HEK293 (cell line): ENCODE data around the gene ELFN1.
A peak's percentile ranks its signal among the peaks of the same experiment; 100 is the strongest.

Source experiments
- CTCF ChIA-PET: fragments of 350-600 bp; formaldehyde crosslinking; extraction: SDS; loops from one replicate; lab custom pipeline; 2021; ENCODE audit warnings: antibody characterized with exemption; lab: Yijun Ruan, JAX
- POLR2A ChIA-PET: fragments of 300-600 bp; formaldehyde crosslinking; extraction: SDS; loops from one replicate; lab custom pipeline; 2020; ENCODE audit warnings: antibody characterized with exemption, inconsistent platforms; lab: Yijun Ruan, JAX
- H3K27ac ChIP-seq: fragments of 200-500 bp; sonication (Bioruptor generic); 2 replicates; pipeline ENCODE4 v1.5.1; 2014; ENCODE audit warnings: low read depth, low read length, control low read depth, inconsistent platforms; ENCODE audit errors: extremely low read depth
- H3K36me3 ChIP-seq, 2 experiments: fragments of 200-500 bp in 1 of 2; sonication (Bioruptor generic) in 1 of 2; 1 replicate in 1 of 2; 2 replicates in 1 of 2; pipeline ENCODE4 v1.5.1; 2014 to 2017; ENCODE audit warnings: inconsistent platforms in 2 of 2, low read length in 2 of 2; ENCODE audit not compliant: control insufficient read depth in 2 of 2, insufficient read depth in 1 of 2
- H3K4me1 ChIP-seq: fragments of 200-500 bp; sonication (Bioruptor generic); 2 replicates; pipeline ENCODE4 v1.5.1; 2014; ENCODE audit warnings: mild to moderate bottlenecking, low read length, inconsistent platforms; ENCODE audit not compliant: control insufficient read depth, insufficient read depth
- H3K4me3 ChIP-seq: 2 replicates; pipeline ENCODE4 v1.5.1; 2011; ENCODE audit warnings: low read depth, mild to moderate bottlenecking, control low read depth, low read length, moderate library complexity
- H3K9me3 ChIP-seq: fragments of 200-500 bp; sonication (Bioruptor generic); 2 replicates; pipeline ENCODE4 v1.5.1; 2014; ENCODE audit warnings: low read depth, low read length, inconsistent platforms; ENCODE audit not compliant: control insufficient read depth, insufficient read depth
- PRDM1 ChIP-seq: fragments of 450-650 bp; formaldehyde crosslinking; IDR thresholded peaks from 2 replicates; pipeline ENCODE4; 2016; ENCODE audit warnings: missing biosample characterization, missing genetic modification characterization
- SALL2 ChIP-seq: fragments of 450-650 bp; formaldehyde crosslinking; IDR thresholded peaks from 2 replicates; pipeline ENCODE4 v1.5.0; 2017; ENCODE audit warnings: missing biosample characterization, mild to moderate bottlenecking, missing genetic modification characterization, borderline replicate concordance
- ZBTB8A ChIP-seq: fragments of 450-650 bp; formaldehyde crosslinking; IDR thresholded peaks from 2 replicates; pipeline ENCODE4 v1.5.1; 2016; ENCODE audit warnings: missing biosample characterization, missing genetic modification characterization
- ZNF146 ChIP-seq: fragments of 450-650 bp; formaldehyde crosslinking; IDR thresholded peaks from 2 replicates; pipeline ENCODE4 v1.5.1; 2016; ENCODE audit warnings: missing biosample characterization, missing genetic modification characterization
- ZNF202 ChIP-seq: fragments of 450-650 bp; formaldehyde crosslinking; IDR thresholded peaks from 2 replicates; pipeline ENCODE4 v1.5.1; 2016; ENCODE audit warnings: missing biosample characterization, missing genetic modification characterization, borderline replicate concordance
- ZNF221 ChIP-seq: fragments of 450-650 bp; formaldehyde crosslinking; IDR thresholded peaks from 2 replicates; pipeline ENCODE4 v1.5.1; 2017; ENCODE audit warnings: missing biosample characterization, missing genetic modification characterization, borderline replicate concordance
- ZNF23 ChIP-seq: fragments of 450-650 bp; formaldehyde crosslinking; IDR thresholded peaks from 2 replicates; pipeline ENCODE4 v1.5.1; 2016; ENCODE audit warnings: missing biosample characterization, missing genetic modification characterization, borderline replicate concordance
- ZNF514 ChIP-seq: fragments of 450-650 bp; formaldehyde crosslinking; IDR thresholded peaks from 2 replicates; pipeline ENCODE4 v1.5.1; 2016; ENCODE audit warnings: missing biosample characterization, missing genetic modification characterization
- TF ChIP-seq, protein P1 (sequence below): fragments of 450-650 bp; formaldehyde crosslinking; conservative IDR thresholded peaks from 2 replicates; pipeline ENCODE4 v1.5.1; 2016; ENCODE audit warnings: low read depth, missing biosample characterization, missing genetic modification characterization
- TF ChIP-seq, protein P2 (sequence below): fragments of 450-650 bp; formaldehyde crosslinking; conservative IDR thresholded peaks from 2 replicates; pipeline ENCODE4 v1.5.1; 2016; ENCODE audit warnings: low read depth, missing biosample characterization, missing genetic modification characterization
- TF ChIP-seq, protein P3 (sequence below): fragments of 450-650 bp; formaldehyde crosslinking; IDR thresholded peaks from 2 replicates; pipeline ENCODE4 v1.5.1; 2016; ENCODE audit warnings: missing biosample characterization, missing genetic modification characterization
- TF ChIP-seq, protein P4 (sequence below): IDR thresholded peaks from 2 replicates; pipeline ENCODE4 v1.6.1; 2011; ENCODE audit warnings: mild to moderate bottlenecking, low read depth, low read length, borderline replicate concordance
- TF ChIP-seq, protein P5 (sequence below): fragments of 450-650 bp; formaldehyde crosslinking; IDR thresholded peaks from 2 replicates; pipeline ENCODE4 v1.5.1; 2016; ENCODE audit warnings: missing biosample characterization, missing genetic modification characterization

Gene ELFN1

DNA sequence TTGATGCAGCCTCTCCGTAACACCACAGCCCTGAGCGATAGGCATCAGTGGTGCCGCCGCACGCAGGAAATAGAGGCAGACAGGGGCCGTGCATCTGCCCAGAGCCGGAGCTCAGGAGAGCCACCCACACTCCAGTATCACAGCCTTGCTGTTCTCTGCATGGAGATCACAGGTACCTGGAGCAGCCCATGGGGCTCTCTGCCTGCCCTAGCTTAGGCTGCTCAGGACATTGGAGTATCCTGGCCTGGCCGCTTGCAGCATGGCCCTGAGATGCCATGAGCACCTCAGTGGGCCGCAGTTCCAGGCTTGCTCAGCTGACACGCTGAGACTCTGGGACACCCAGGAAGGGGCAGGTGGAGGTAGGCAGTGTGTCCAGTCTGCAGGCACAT lies 47.0 kb downstream of the ELFN1 start:
- ChIA-PET POLR2A (no interaction called here), CTCF (no interaction called here)
- H3K36me3 ChIP-seq: no peaks in the 10 kb centered on the region
- no peak overlapping the region for H3K27ac ChIP-seq
- no peaks in the 10 kb centered on the region for H3K4me1 ChIP-seq
- H3K4me3 ChIP-seq: no peak overlapping the region
- H3K9me3 ChIP-seq: no peaks in the 10 kb centered on the region
- TF ChIP-seq, protein P1, sequence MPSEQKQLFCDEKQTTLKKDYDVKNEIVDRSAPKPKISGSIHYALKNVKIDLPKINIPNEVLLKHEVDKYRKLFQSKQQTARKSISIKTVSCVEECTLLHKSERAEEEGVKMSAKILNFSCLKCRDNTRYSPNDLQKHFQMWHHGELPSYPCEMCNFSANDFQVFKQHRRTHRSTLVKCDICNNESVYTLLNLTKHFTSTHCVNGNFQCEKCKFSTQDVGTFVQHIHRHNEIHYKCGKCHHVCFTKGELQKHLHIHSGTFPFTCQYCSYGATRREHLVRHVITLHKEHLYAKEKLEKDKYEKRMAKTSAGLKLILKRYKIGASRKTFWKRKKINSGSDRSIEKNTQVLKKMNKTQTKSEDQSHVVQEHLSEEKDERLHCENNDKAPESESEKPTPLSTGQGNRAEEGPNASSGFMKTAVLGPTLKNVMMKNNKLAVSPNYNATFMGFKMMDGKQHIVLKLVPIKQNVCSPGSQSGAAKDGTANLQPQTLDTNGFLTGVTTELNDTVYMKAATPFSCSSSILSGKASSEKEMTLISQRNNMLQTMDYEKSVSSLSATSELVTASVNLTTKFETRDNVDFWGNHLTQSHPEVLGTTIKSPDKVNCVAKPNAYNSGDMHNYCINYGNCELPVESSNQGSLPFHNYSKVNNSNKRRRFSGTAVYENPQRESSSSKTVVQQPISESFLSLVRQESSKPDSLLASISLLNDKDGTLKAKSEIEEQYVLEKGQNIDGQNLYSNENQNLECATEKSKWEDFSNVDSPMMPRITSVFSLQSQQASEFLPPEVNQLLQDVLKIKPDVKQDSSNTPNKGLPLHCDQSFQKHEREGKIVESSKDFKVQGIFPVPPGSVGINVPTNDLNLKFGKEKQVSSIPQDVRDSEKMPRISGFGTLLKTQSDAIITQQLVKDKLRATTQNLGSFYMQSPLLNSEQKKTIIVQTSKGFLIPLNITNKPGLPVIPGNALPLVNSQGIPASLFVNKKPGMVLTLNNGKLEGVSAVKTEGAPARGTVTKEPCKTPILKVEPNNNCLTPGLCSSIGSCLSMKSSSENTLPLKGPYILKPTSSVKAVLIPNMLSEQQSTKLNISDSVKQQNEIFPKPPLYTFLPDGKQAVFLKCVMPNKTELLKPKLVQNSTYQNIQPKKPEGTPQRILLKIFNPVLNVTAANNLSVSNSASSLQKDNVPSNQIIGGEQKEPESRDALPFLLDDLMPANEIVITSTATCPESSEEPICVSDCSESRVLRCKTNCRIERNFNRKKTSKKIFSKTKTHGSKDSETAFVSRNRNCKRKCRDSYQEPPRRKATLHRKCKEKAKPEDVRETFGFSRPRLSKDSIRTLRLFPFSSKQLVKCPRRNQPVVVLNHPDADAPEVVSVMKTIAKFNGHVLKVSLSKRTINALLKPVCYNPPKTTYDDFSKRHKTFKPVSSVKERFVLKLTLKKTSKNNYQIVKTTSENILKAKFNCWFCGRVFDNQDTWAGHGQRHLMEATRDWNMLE (tag by site-specific recombination): no peak
- TF ChIP-seq ZNF221 (tag by site-specific recombination): no peak
- TF ChIP-seq, protein P2, sequence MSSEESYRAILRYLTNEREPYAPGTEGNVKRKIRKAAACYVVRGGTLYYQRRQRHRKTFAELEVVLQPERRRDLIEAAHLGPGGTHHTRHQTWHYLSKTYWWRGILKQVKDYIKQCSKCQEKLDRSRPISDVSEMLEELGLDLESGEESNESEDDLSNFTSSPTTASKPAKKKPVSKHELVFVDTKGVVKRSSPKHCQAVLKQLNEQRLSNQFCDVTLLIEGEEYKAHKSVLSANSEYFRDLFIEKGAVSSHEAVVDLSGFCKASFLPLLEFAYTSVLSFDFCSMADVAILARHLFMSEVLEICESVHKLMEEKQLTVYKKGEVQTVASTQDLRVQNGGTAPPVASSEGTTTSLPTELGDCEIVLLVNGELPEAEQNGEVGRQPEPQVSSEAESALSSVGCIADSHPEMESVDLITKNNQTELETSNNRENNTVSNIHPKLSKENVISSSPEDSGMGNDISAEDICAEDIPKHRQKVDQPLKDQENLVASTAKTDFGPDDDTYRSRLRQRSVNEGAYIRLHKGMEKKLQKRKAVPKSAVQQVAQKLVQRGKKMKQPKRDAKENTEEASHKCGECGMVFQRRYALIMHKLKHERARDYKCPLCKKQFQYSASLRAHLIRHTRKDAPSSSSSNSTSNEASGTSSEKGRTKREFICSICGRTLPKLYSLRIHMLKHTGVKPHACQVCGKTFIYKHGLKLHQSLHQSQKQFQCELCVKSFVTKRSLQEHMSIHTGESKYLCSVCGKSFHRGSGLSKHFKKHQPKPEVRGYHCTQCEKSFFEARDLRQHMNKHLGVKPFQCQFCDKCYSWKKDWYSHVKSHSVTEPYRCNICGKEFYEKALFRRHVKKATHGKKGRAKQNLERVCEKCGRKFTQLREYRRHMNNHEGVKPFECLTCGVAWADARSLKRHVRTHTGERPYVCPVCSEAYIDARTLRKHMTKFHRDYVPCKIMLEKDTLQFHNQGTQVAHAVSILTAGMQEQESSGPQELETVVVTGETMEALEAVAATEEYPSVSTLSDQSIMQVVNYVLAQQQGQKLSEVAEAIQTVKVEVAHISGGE: no peak
- TF ChIP-seq ZNF202 (tag by site-specific recombination): no peak
- TF ChIP-seq ZNF146 (tag by site-specific recombination): no peak
- no peak for TF ChIP-seq SALL2 (tag by site-specific recombination)
- no peak for TF ChIP-seq ZBTB8A (tag by site-specific recombination)
- TF ChIP-seq, protein P3, sequence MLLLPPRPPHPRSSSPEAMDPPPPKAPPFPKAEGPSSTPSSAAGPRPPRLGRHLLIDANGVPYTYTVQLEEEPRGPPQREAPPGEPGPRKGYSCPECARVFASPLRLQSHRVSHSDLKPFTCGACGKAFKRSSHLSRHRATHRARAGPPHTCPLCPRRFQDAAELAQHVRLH (tag by site-specific recombination): no peak
- TF ChIP-seq ZNF514: no peak

DNA sequence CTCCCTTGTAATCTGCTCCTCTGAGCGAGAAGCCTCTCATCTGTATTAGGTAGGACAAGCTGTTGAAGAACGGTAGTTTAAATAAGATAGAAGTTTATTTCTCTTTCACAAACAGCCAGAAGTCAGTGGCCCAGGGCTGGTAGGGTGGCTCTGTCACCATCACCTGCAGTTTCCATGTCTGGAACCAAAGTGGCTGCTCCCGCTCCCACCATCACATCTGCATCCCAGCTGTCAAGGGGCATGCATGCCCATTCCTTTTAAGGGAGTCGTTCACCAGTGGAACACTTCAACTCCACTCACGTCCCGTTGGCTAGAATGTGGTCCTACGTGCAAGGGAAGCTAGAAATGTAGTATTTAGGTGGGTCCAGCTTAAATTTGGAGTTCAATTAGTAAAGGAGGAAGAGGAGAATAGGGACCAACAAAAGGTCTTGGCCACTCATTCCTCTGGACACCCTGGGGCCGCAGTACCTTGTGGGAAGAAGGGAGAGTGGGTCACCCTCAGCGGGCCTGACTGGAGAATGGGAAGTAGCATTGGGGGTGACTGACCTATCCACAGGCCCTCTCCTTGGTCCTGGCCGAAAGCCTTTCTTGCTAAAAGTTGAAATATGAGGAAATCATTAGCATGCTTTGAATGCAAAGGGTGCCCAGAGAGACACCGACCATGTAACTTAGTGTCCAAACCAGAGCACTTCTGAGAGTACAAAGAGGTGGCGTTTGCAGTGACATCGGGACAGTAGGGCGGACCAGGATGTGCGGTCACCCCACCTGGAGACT lies 48.0 kb downstream of the ELFN1 start:
- no peak overlapping the region for H3K4me3 ChIP-seq
- H3K9me3 ChIP-seq: no peaks in the 10 kb centered on the region
- CTCF ChIA-PET: interaction anchor here (1.2 kb wide), 1 partner anchor 9 kb away, joined by 4 read pairs; no protein-coding TSS in a partner anchor
- H3K27ac ChIP-seq: no peak overlapping the region
- no peaks in the 10 kb centered on the region for H3K36me3 ChIP-seq
- TF ChIP-seq, protein P4, sequence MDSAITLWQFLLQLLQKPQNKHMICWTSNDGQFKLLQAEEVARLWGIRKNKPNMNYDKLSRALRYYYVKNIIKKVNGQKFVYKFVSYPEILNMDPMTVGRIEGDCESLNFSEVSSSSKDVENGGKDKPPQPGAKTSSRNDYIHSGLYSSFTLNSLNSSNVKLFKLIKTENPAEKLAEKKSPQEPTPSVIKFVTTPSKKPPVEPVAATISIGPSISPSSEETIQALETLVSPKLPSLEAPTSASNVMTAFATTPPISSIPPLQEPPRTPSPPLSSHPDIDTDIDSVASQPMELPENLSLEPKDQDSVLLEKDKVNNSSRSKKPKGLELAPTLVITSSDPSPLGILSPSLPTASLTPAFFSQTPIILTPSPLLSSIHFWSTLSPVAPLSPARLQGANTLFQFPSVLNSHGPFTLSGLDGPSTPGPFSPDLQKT: no peak
- TF ChIP-seq, protein P5, sequence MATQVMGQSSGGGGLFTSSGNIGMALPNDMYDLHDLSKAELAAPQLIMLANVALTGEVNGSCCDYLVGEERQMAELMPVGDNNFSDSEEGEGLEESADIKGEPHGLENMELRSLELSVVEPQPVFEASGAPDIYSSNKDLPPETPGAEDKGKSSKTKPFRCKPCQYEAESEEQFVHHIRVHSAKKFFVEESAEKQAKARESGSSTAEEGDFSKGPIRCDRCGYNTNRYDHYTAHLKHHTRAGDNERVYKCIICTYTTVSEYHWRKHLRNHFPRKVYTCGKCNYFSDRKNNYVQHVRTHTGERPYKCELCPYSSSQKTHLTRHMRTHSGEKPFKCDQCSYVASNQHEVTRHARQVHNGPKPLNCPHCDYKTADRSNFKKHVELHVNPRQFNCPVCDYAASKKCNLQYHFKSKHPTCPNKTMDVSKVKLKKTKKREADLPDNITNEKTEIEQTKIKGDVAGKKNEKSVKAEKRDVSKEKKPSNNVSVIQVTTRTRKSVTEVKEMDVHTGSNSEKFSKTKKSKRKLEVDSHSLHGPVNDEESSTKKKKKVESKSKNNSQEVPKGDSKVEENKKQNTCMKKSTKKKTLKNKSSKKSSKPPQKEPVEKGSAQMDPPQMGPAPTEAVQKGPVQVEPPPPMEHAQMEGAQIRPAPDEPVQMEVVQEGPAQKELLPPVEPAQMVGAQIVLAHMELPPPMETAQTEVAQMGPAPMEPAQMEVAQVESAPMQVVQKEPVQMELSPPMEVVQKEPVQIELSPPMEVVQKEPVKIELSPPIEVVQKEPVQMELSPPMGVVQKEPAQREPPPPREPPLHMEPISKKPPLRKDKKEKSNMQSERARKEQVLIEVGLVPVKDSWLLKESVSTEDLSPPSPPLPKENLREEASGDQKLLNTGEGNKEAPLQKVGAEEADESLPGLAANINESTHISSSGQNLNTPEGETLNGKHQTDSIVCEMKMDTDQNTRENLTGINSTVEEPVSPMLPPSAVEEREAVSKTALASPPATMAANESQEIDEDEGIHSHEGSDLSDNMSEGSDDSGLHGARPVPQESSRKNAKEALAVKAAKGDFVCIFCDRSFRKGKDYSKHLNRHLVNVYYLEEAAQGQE: 0 out of 2 replicates have a peak, but pooled peaks have one; percentile 24
- no peak for TF ChIP-seq PRDM1 (tag by site-specific recombination)
- no peak for TF ChIP-seq ZNF23
- POLR2A ChIA-PET: interaction anchor here (0.6 kb wide), 1 partner anchor 443 kb away, joined by 3 read pairs; no protein-coding TSS in a partner anchor
- no peaks in the 10 kb centered on the region for H3K4me1 ChIP-seq
